ENCODE results near the gene SDF4. TPM values are rescaled to one million over a fixed set of nuclear protein-coding genes. Genes with fewer than 3 reads are reported as not detected.

Gene SDF4
- total RNA-seq, 2 donors from 2014 or later = 120 to 128 TPM

GRCh38 chr1:1228187-1228586, 3.6 kb downstream of the SDF4 start:
- H3K36me3 ChIP-seq = peaks cover 35% of the 10 kb centered on the region

GRCh38 chr1:1227386-1227785, 4.4 kb downstream of the SDF4 start:
- H3K27ac ChIP-seq = no peak overlapping the region
- peaks cover 43% of the 10 kb centered on the region for H3K36me3 ChIP-seq
- H3K4me1 ChIP-seq = peaks cover 0 to 43% of the 10 kb centered on the region in 2 donors
- no peak for DNase-seq (ENCODE audit: low spot score)
- no peaks in the 10 kb centered on the region for H3K27me3 ChIP-seq
- TF ChIP-seq CTCF (IDR thresholded peaks at IDR 0.05) = no peak
- H3K9me3 ChIP-seq = no peaks in the 10 kb centered on the region
- no peak overlapping the region for H3K4me3 ChIP-seq

More at GRCh38 chr1:1228187-1228586, 3.6 kb downstream of the SDF4 start:
- H3K4me1 ChIP-seq = peaks cover 0 to 51% of the 10 kb centered on the region in 2 donors
- H3K27ac ChIP-seq = no peak overlapping the region
- H3K4me3 ChIP-seq = no peak overlapping the region
- no peaks in the 10 kb centered on the region for H3K9me3 ChIP-seq
- no peaks in the 10 kb centered on the region for H3K27me3 ChIP-seq
- DNase-seq (ENCODE audit: low spot score) = no peak
- no peak for TF ChIP-seq CTCF (IDR thresholded peaks at IDR 0.05)

GRCh38 chr1:1226566-1227362, 5.0 kb downstream of the SDF4 start:
- Histone ChIP-seq H3K4me1 (peaks cover 0 to 48% of the 10 kb centered on the region in 2 donors), H3K36me3 (peaks cover 49% of the 10 kb centered on the region)
- no peak for TF ChIP-seq CTCF (IDR thresholded peaks at IDR 0.05)

GRCh38 chr1:1225913-1226312, 5.9 kb downstream of the SDF4 start:
- Histone ChIP-seq H3K36me3 (peaks cover 57% of the 10 kb centered on the region), H3K27ac (no peak overlapping the region), H3K27me3 (no peaks in the 10 kb centered on the region), H3K4me3 (no peak overlapping the region), H3K9me3 (no peaks in the 10 kb centered on the region), H3K4me1 (peaks cover 0 to 46% of the 10 kb centered on the region in 2 donors)
- TF ChIP-seq CTCF (IDR thresholded peaks at IDR 0.05) = no peak
- no peak for DNase-seq (ENCODE audit: low spot score)

More at GRCh38 chr1:1226566-1227362, 5.0 kb downstream of the SDF4 start:
- DNase-seq (ENCODE audit: low spot score) = no peak
- no peak overlapping the region for H3K27ac ChIP-seq
- H3K9me3 ChIP-seq = no peaks in the 10 kb centered on the region
- H3K27me3 ChIP-seq = no peaks in the 10 kb centered on the region
- no peak overlapping the region for H3K4me3 ChIP-seq

- DNase-seq (ENCODE audit: low spot score) = no peak
- no peak for TF ChIP-seq CTCF (IDR thresholded peaks at IDR 0.05)
- Histone ChIP-seq H3K4me3 (no peak overlapping the region), H3K27ac (no peak overlapping the region), H3K9me3 (no peaks in the 10 kb centered on the region), H3K4me1 (peaks cover 0 to 40% of the 10 kb centered on the region in 2 donors), H3K27me3 (no peaks in the 10 kb centered on the region), H3K36me3 (peaks cover 63% of the 10 kb centered on the region)
These were observed 6.5 kb downstream of the SDF4 start for GRCh38 chr1:1225238-1225845.
